Lung (tissue), 12 donors: Measurements from ENCODE around the gene KCNC4. TPM values are rescaled to one million over a fixed set of nuclear protein-coding genes. Genes with fewer than 3 reads are reported as not detected.

Source experiments
- ATAC-seq: fragments of 200-7000 bp; cut with Tn5 transposase; one replicate; pipeline ENCODE4 v1.9.1; 2020; ENCODE audit warnings: moderate number of reproducible peaks; ENCODE audit not compliant: insufficient read depth, low FRiP score
- DNase-seq, 3 donors: peaks; one replicate each; pipeline ENCODE4 v3.0.0-alpha.2; 2013 to 2017
- H3K27ac ChIP-seq, 2 donors: one replicate each; pipeline ENCODE4 v1.5.1; 2013; ENCODE audit warnings: mild to moderate bottlenecking in 2 of 2, moderate library complexity in 2 of 2, control low read depth in 1 of 2, inconsistent platforms in 1 of 2, low read depth in 1 of 2, low read length in 1 of 2
- H3K27me3 ChIP-seq, 3 donors: one replicate each; pipeline ENCODE4 v1.5.1; 2013; ENCODE audit warnings: low read length in 2 of 3; ENCODE audit not compliant: control insufficient read depth in 3 of 3, insufficient read depth in 3 of 3
- H3K36me3 ChIP-seq, 4 donors: one replicate each; pipeline ENCODE4 v1.5.1; 2013; ENCODE audit warnings: low read length in 4 of 4, mild to moderate bottlenecking in 1 of 4, moderate library complexity in 1 of 4; ENCODE audit not compliant: control insufficient read depth in 4 of 4, insufficient read depth in 4 of 4
- H3K4me1 ChIP-seq, 5 donors: one replicate each; pipeline ENCODE4 v1.5.1; 2013; ENCODE audit warnings: low read length in 5 of 5, mild to moderate bottlenecking in 2 of 5, moderate library complexity in 1 of 5; ENCODE audit not compliant: control insufficient read depth in 5 of 5, insufficient read depth in 5 of 5
- H3K4me3 ChIP-seq: one replicate; pipeline ENCODE4 v1.5.1; 2013; ENCODE audit warnings: mild to moderate bottlenecking, control low read depth, moderate library complexity
- H3K9ac ChIP-seq, 2 donors: one replicate each; pipeline ENCODE4 v1.5.1; 2013; ENCODE audit warnings: low read length in 2 of 2, control low read depth in 1 of 2; ENCODE audit not compliant: insufficient read depth in 1 of 2
- H3K9me3 ChIP-seq, 4 donors: one replicate each; pipeline ENCODE4 v1.5.1; 2013; ENCODE audit warnings: low read length in 3 of 4, mild to moderate bottlenecking in 1 of 4, moderate library complexity in 1 of 4; ENCODE audit not compliant: control insufficient read depth in 4 of 4, insufficient read depth in 3 of 4
- CTCF ChIP-seq: IDR thresholded peaks from 2 replicates; pipeline ENCODE4 v1.5.1; 2012; ENCODE audit warnings: mild to moderate bottlenecking; ENCODE audit errors: control extremely low read depth, extremely low read depth
- WGBS, 2 donors: extraction: QIAGEN DNeasy Blood & Tissue Kit; methylation state at CpG; one replicate each; pipeline ENCODE4 v1.1.7; 2013; 5-methylcytosine and 5-hydroxymethylcytosine counted together
- polyA plus RNA-seq, 2 donors: library from polyadenylated mRNA; stranded (reverse); fragments of 200-250 nt; gene quantifications; one replicate each; pipeline ENCODE4 v1.2.1, GENCODE V29; 2013
- total RNA-seq, 2 donors: library from RNA; depleted of rRNA in 1 of 2; stranded (reverse); fragments of >200 nt in 1 of 2; gene quantifications; one replicate each; pipeline ENCODE4 v1.2.1, GENCODE V29; 2014 to 2021
- donor health status: control.
- donor health status: control.
- donor health status: Bipolar disorder and iron deficiency.
- donor health status: healthy.
- donor health status: DM: yes; HTN: yes; CAD: no.

KCNC4 gene
- total and polyA plus RNA-seq, 4 donors = 3.1 to 9.2 (median 3.5) TPM

GRCh38 chr1:110253213-110253612 lies 43.1 kb downstream of the KCNC4 start:
- H3K4me3 ChIP-seq = no peak overlapping the region
- H3K36me3 ChIP-seq = no peaks in the 10 kb centered on the region
- 96 to 100% methylated on average over 1 of the region's 1 CpG for WGBS, 2 donors
- no peak overlapping the region for H3K9ac ChIP-seq
- no peak overlapping the region for H3K27ac ChIP-seq
- TF ChIP-seq CTCF = no peak
- H3K27me3 ChIP-seq = peaks cover 0 to 6% (median 0%) of the 10 kb centered on the region in 3 donors
- DNase-seq (no peak), ATAC-seq (no peak)
- no peaks in the 10 kb centered on the region for H3K4me1 ChIP-seq
- no peaks in the 10 kb centered on the region for H3K9me3 ChIP-seq

GRCh38 chr1:110254604-110255391 lies 44.7 kb downstream of the KCNC4 start:
- Histone ChIP-seq H3K27me3 (peaks cover 0 to 8% (median 0%) of the 10 kb centered on the region in 3 donors), H3K4me1 (no peaks in the 10 kb centered on the region), H3K9me3 (no peaks in the 10 kb centered on the region), H3K9ac (no peak overlapping the region), H3K4me3 (no peak overlapping the region), H3K36me3 (no peaks in the 10 kb centered on the region), H3K27ac (no peak overlapping the region)
- ATAC-seq (no peak), DNase-seq (no peak)
- no peak for TF ChIP-seq CTCF
- WGBS, 2 donors = 73 to 83% methylated on average over 6 of the region's 6 CpGs

- no peaks in the 10 kb centered on the region for H3K9me3 ChIP-seq
- DNase-seq (no peak), ATAC-seq (no peak)
- 40 to 53% methylated on average over 4 of the region's 4 CpGs for WGBS, 2 donors
- no peak for TF ChIP-seq CTCF
- no peak overlapping the region for H3K27ac ChIP-seq
- peaks cover 0 to 10% (median 0%) of the 10 kb centered on the region in 3 donors for H3K27me3 ChIP-seq
- no peaks in the 10 kb centered on the region for H3K36me3 ChIP-seq
- H3K9ac ChIP-seq = no peak overlapping the region
- H3K4me3 ChIP-seq = no peak overlapping the region
- H3K4me1 ChIP-seq = no peaks in the 10 kb centered on the region
Observed at GRCh38 chr1:110255392-110255787, 45.3 kb downstream of the KCNC4 start.

GRCh38 chr1:110258734-110259133 lies 48.6 kb downstream of the KCNC4 start:
- no peak for TF ChIP-seq CTCF
- no peak for DNase-seq
- ATAC-seq = no peak
- H3K9me3 ChIP-seq = no peaks in the 10 kb centered on the region
- H3K4me3 ChIP-seq = no peak overlapping the region
- peaks cover 0 to 16% (median 0%) of the 10 kb centered on the region in 3 donors for H3K27me3 ChIP-seq
- H3K36me3 ChIP-seq = no peaks in the 10 kb centered on the region
- H3K4me1 ChIP-seq = no peaks in the 10 kb centered on the region
- H3K27ac ChIP-seq = no peak overlapping the region
- WGBS, 2 donors = 73 to 82% methylated on average over 2 of the region's 2 CpGs
- no peak overlapping the region for H3K9ac ChIP-seq
